22Rv1 (cell line): ENCODE data around the gene MIPOL1.

ENCODE experiments used
- CTCF ChIP-seq: fragments of 450-650 bp; IDR thresholded peaks from 2 replicates; pipeline ENCODE4 v1.5.1; 2017; ENCODE audit warnings: mild to moderate bottlenecking
- ZFX ChIP-seq: fragments of 450-650 bp; IDR thresholded peaks from 2 replicates; pipeline ENCODE4 v1.6.1; 2017; ENCODE audit warnings: antibody characterized with exemption, borderline replicate concordance

DNA sequence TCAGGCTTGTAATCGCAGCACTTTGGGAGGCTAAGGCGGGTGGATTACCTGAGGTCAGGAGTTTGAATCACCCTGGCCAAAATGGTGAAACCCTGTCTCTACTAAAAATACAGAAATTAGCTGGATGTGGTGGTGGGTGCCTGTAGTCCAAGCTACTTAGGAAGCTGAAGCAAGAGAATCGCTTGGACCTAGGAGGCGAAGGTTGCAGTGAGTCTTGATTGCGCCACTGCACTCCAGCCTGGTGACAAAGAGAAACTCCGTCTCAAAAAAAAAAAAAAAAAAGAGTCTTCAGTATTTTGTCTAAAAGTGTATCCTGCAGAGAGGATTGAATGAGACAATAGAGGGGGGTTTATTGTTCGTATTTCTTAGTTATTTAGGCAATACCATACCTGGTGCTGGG, 372.0 kb downstream of the MIPOL1 start:
- TF ChIP-seq CTCF (no peak), ZFX (no peak)
